GM21526 (cell line): Measurements from ENCODE around the gene FADS2.

Source experiments
- ATAC-seq: cut with Tn5 transposase; IDR thresholded peaks from one replicate; pipeline ENCODE4 v1.9.1; 2021; ENCODE audit warnings: moderate library complexity; ENCODE audit not compliant: unreplicated experiment, low FRiP score

FADS2 gene

GRCh38 chr11:61883327-61883726, 55.2 kb downstream of the FADS2 start:
- no peak for ATAC-seq

GRCh38 chr11:61883947-61884346, 55.8 kb downstream of the FADS2 start:
- no peak for ATAC-seq

- ATAC-seq, result no peak
Measured at GRCh38 chr11:61885166-61885778, 57.2 kb downstream of the FADS2 start.

- ATAC-seq, result no peak
Measured at GRCh38 chr11:61885784-61886580, 57.9 kb downstream of the FADS2 start.

- ATAC-seq, result no peak
Measured at GRCh38 chr11:61886643-61887042, 58.5 kb downstream of the FADS2 start.

GRCh38 chr11:61887839-61888494, 59.9 kb downstream of the FADS2 start:
- ATAC-seq, result no peak

GRCh38 chr11:61888590-61888989, 60.5 kb downstream of the FADS2 start:
- ATAC-seq, result no peak

- no peak for ATAC-seq
Measured at GRCh38 chr11:61889831-61890230, 61.7 kb downstream of the FADS2 start.

- ATAC-seq, result no peak
Measured at GRCh38 chr11:61890529-61891330, 62.6 kb downstream of the FADS2 start.

GRCh38 chr11:61891331-61892084, 63.4 kb downstream of the FADS2 start, which contains the start of gene FADS3:
TSS of gene FADS3 (minus strand) at chr11:61891545. CDS start at chr11:61891381, 164 bp downstream.
- ATAC-seq, result peak; percentile 54

GRCh38 chr11:61892085-61892370, 63.9 kb downstream of the FADS2 start:
- no peak for ATAC-seq

- ATAC-seq, result no peak
Measured at GRCh38 chr11:61893981-61894380, 65.9 kb downstream of the FADS2 start.

GRCh38 chr11:61895046-61895717, 67.1 kb downstream of the FADS2 start:
- ATAC-seq, result no peak

GRCh38 chr11:61895718-61896059, 67.6 kb downstream of the FADS2 start:
- no peak for ATAC-seq

- no peak for ATAC-seq
Measured at GRCh38 chr11:61896665-61897386, 68.7 kb downstream of the FADS2 start.

GRCh38 chr11:61897387-61898246, 69.5 kb downstream of the FADS2 start:
- peak; percentile 54 for ATAC-seq

GRCh38 chr11:61898247-61898582, 70.1 kb downstream of the FADS2 start:
- ATAC-seq, result no peak

- peak; percentile 60 for ATAC-seq
Measured at GRCh38 chr11:61899146-61899841, 71.2 kb downstream of the FADS2 start.
